ENCODE results near the gene SHISA6.

DNA sequence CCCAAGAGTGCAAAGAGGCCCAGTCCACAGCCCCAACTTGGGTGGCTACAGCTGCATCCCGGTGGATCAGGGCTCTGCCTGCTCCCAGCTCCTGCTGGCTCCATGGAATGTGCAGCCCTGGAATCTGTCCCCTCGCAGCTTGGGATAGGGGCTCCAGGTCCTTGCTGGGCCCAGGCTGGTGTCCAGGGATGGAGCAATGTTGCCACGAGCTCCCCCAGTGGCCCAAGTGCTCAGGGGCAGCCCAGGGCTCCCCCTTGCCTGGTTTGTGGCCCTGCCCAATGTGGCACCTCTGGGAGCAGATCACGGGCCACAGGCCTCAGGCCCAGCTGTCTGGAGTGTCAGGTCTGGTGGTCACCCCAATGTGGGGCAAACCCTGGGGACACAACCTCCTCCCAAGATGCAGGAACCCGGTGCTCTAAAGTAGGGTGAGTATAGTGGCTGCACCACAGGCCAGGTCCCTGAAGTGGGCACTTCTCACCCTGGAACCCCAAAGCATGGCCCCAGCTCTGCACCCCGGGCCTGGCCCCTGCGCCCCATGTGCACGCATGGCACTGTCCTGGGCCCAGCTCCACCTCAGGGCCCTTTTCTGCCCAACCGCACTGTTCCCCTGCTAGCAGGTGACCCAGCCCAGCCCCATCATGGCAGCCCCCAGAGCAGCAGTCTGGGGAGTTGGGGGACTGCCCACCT, 342.4 kb downstream of the SHISA6 start:
- no peak for TF ChIP-seq CTCF (IDR thresholded peaks at IDR 0.05; ENCODE audit: insufficient read depth, low read length, poor library complexity, severe bottlenecking)
- TF ChIP-seq EZH2phosphoT487 (conservative IDR thresholded peaks at IDR 0.05; ENCODE audit: low read length) = no peak

Measured in SU-DHL-6 (cell line).